Ishikawa (cell line): ENCODE data around the gene LMF1.

Experiments used
- CEBPB ChIP-seq: IDR thresholded peaks from 2 replicates; pipeline ENCODE4 v1.6.1; 2012
- MAX ChIP-seq: IDR thresholded peaks from 2 replicates; pipeline ENCODE4 v1.6.1; 2012

- TF ChIP-seq CEBPB (no peak), MAX (no peak)
Measured at GRCh38 chr16:808085-808386, 162.7 kb downstream of the LMF1 start.
